ENCODE measurements around the gene BCL10.

BCL10 gene

GRCh38 chr1:85216697-85217096 lies 59.7 kb downstream of the BCL10 start:
- no peak overlapping the region for H3K27ac ChIP-seq (ENCODE audit: insufficient read depth in 1 of 2, low read depth in 1 of 2, low read length in 2 of 2, poor library complexity in 1 of 2, severe bottlenecking in 2 of 2)
- H3K36me3 ChIP-seq (ENCODE audit: control insufficient read depth in 4 of 4, insufficient read depth in 4 of 4, low read length in 3 of 4), result no peaks in the 10 kb centered on the region
- ChIA-PET POLR2A (no interaction called here), CTCF (interaction anchor here (1.3 to 1.8 kb wide), 3 partner anchors 16 to 107 kb away, joined by 3 to 4 read pairs (median 3); no protein-coding TSS in a partner anchor)
- H3K27me3 ChIP-seq (replicated peaks in 2 of 5; ENCODE audit: control insufficient read depth in 4 of 5, insufficient read depth in 5 of 5, low read length in 4 of 5), result no peaks in the 10 kb centered on the region
- H3K4me3 ChIP-seq (ENCODE audit: control insufficient read depth in 1 of 7, extremely low read depth in 1 of 7, insufficient read depth in 4 of 7, low read depth in 2 of 7, low read length in 6 of 7), result no peak overlapping the region
- H3K9me3 ChIP-seq (ENCODE audit: control extremely low read depth in 1 of 5, control insufficient read depth in 4 of 5, insufficient read depth in 2 of 5, low read depth in 1 of 5, low read length in 4 of 5), result peaks cover 0 to 1% (median 0%) of the 10 kb centered on the region in 5 experiments
- DNase-seq, result no peak
- no peaks in the 10 kb centered on the region for H3K4me1 ChIP-seq (ENCODE audit: control extremely low read depth in 1 of 4, control insufficient read depth in 4 of 4, insufficient read depth in 4 of 4, low read length in 3 of 4)

Measured in common myeloid progenitor, CD34-positive (primary cell).